ENCODE data around the gene MDN1.
"Not testable (repeated sequence)": the region's sequence is repeated elsewhere in the genome, so short reads cannot be mapped to it uniquely, and the experiment has no call there.

Gene MDN1

DNA sequence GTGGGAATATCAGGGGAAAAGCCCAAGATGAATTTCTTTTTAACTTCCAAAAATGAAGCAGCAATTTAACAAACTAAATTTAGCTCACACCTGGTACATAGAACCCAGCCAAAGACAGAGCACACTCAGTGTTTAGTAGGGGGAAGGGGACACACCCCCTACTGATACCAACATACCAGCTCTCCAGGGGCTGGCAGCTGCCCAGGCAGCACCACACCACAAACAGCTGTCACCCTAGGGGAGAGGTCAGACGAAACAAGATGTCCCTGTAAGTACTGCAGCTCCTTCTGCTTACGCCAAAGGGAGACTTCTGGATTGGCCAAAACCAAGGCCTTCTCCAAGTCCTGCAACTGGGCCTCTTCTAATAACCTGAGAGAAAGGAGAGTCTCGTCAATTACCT lies 26.0 kb downstream of the MDN1 start:
- no peak overlapping the region for H3K4me3 ChIP-seq (ENCODE audit: low read depth, low read length)
- no peak for TF ChIP-seq CTCF (IDR thresholded peaks at IDR 0.05; ENCODE audit: borderline replicate concordance, insufficient read depth, low read depth, low read length)

DNA sequence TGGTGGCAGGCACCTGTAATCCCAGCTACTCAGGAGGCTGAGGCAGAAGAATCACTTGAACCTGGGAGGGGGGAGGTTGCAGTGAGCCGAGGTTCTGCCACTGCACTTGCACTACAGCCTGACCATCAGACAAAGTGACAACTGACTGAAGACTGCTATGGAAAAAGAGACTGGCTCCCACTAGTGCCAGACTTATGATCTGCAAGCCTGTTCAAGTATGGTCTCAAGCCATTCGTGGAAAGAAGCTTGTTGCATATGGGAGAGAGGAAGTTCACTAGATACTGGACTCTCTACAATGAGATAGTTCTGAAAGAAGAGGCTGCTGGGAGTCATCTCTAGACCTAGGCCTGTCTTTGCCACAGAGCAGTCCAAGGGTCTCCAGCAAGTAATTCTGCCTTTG lies 26.7 kb downstream of the MDN1 start:
- peak; percentile 65; the same call in 1 of the 2 replicates for TF ChIP-seq CTCF (IDR thresholded peaks at IDR 0.05; ENCODE audit: borderline replicate concordance, insufficient read depth, low read depth, low read length)

DNA sequence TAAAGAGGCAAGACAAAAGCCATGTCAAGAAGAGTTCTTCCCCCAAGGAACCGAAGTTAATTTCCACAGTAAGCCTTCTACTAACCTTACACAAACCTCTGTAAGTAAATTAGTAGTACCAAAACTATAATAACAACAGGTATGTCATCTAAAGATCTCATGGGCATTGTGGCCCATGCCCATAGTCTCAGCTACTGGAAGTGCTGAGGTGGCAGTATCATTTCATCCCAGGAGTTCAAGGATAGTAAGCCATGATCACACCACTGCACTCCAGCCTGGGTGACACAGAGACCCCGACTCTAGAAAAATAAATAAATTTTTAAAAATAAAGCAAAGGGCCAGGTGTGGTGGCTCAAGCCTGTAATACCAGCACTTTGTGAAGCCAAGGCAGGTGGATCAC lies 29.2 kb downstream of the MDN1 start:
- H3K4me3 ChIP-seq (ENCODE audit: low read depth, low read length), result no peak overlapping the region
- TF ChIP-seq CTCF (IDR thresholded peaks at IDR 0.05; ENCODE audit: borderline replicate concordance, insufficient read depth, low read depth, low read length), result no peak

More for the DNA sequence above, 26.7 kb downstream of the MDN1 start:
- H3K4me3 ChIP-seq (ENCODE audit: low read depth, low read length), result no peak overlapping the region

DNA sequence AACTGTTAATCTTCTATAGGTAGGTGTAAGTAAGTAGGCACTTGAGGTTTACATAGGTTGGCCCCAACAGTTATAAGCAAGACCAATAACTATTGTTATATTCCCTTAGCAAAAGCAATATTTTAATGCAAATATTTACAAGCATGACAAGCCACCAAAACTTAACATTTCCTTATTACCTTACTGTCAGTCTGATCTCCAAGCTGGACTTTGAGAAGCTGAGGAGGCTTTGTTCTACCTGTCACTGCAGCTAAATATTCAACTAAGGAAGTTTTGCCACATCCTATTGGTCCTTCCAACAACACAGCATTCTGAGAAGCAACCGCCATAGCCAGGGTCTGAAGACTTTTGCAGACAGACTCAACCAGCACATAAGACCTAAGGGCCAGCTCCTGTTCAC lies 29.6 kb downstream of the MDN1 start:
- TF ChIP-seq CTCF (IDR thresholded peaks at IDR 0.05; ENCODE audit: borderline replicate concordance, insufficient read depth, low read depth, low read length), result no peak
- no peak overlapping the region for H3K4me3 ChIP-seq (ENCODE audit: low read depth, low read length)

DNA sequence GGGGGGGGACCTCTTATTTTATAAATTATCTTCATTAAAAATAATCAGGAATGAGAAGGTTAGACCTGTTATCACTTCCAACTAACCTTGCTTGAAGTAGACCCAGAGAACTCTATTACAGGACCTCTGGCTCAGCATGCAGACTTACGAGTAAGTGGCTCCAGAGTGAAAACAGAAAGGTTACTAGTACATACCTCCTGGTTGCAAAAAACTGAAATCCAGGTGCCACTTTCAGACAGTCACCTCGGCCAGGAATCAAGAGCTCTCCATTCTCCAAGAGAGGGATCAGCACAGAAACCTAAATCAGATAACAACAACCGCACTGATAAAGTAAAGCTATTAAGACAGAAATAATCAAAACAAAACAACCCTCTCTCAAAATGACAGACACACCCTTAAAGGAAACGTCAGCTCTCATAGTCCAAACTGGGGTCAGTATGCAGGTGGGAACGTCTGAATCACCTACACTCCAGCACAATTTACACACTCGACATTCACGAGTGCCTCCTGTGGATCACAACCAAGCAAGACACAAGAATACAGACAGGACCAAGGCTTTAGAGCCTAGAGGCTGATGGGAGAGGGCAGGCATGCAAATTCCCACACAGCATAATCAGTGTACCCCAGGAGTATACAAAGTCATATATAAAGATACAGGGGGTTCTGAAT lies 31.8 kb downstream of the MDN1 start:
- no peak overlapping the region for H3K4me3 ChIP-seq (ENCODE audit: low read depth, low read length)
- TF ChIP-seq CTCF (IDR thresholded peaks at IDR 0.05; ENCODE audit: borderline replicate concordance, insufficient read depth, low read depth, low read length), result no peak

- no peak for TF ChIP-seq CTCF (IDR thresholded peaks at IDR 0.05; ENCODE audit: borderline replicate concordance, insufficient read depth, low read depth, low read length)
- no peak overlapping the region for H3K4me3 ChIP-seq (ENCODE audit: low read depth, low read length)
These were observed 32.6 kb downstream of the MDN1 start for GRCh38 chr6:89786970-89787369.

- no peak overlapping the region for H3K4me3 ChIP-seq (ENCODE audit: low read depth, low read length)
- no peak for TF ChIP-seq CTCF (IDR thresholded peaks at IDR 0.05; ENCODE audit: borderline replicate concordance, insufficient read depth, low read depth, low read length)
These were observed 34.8 kb downstream of the MDN1 start for GRCh38 chr6:89784838-89785237.

- not testable (repeated sequence) for H3K4me3 ChIP-seq (ENCODE audit: low read depth, low read length)
These were observed 36.3 kb downstream of the MDN1 start for GRCh38 chr6:89783293-89783692.
